ENCODE results near the gene ELFN2.

ELFN2 gene

DNA sequence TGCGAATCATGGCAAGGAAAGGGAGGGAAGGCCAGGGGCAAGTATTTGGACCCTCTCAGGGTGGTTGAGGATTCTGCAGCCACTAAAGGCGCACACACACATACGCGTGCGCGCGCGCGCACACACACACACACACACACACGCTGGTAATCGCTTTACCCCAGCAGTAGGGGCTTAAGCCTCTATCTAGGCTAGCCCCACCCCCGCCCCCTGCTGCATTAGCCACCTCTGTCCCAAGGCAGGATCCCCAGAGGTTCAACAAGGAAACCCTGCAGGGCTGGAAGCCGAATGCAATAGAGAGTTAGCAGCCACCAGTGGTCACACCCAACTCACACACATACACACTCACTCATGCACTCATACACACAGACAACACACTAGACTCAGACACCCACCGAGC is 28.6 kb upstream of the ELFN2 start:
- no peak for DNase-seq (ENCODE audit: low read depth)

DNA sequence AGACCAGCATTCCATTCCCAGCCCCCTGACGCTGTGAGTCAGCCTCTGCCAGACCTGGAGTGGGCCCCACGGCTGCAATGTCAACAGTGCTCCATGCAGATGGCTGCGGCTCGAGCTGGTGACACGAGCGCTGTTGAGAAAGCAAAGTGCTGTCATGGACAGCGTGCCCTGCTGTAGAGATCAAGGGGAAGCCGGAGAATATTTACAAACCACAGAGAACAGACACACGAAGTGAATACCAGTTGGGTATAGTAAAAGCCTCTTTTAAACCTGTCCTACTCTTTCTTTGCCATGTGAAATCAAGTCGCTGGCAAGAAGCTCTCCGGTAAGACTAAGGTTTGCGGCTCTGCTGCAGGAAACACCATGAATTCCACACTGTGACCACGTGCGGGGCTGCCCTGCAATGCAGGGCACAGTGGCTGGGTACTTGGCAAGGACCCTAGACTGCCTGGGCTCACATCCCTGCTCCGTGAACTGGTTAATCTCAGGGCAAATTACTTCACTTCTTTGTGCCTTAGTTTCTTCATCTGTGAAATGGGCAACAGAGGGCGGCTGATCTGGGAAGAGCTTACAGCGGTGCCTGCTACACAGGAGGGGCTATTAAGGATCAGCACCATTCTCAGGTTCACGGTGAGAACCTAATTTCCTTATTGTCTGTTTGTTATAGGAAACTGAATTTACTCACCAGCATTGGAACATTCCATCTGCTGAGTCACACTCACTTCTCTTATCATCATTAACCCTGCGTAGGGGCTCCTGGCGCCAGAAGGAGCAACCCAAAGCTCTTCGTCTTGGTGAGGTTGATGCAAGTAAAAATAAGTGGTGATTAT is 27.8 kb upstream of the ELFN2 start:
- no peak for DNase-seq (ENCODE audit: low read depth)

DNA sequence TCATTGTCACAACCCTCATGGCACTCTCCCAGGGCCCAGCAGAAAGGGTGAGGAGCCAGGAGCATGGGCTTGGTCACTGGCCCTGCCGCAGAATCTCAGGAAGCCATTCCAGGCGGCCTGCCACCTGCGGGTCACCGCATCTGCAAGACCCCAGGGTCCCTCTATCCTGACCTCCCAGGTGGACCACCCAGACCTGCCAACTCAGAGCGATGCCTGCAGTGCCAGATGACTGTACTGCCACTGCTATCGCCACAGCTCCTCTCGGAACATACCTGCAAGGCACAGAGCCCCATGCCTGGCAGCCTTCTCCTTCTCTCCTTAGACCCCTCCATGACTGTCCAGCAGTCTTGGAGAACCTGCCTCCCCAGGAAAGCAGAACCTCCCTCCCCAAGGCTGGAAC is 26.4 kb upstream of the ELFN2 start:
- DNase-seq (ENCODE audit: low read depth), result no peak

DNA sequence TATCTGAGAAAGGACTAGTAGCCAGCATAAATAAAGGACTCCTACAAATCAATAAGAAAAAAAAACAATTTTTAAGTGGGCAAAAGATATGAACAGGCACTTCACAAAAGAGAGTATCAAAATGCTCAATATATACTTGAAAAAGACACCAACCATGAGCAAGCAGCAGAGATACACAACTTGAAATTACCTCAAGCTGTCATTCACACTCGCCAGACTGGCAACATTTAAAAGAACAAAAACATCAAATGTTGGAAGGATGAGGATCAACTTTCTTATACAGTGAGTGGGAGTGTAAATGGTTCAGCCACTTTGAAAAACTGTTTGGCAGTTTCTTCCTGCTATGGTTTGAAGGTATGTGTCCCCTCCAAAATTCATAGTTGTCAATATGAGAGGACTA is 23.9 kb upstream of the ELFN2 start:
- no peak for DNase-seq (ENCODE audit: low read depth)

DNA sequence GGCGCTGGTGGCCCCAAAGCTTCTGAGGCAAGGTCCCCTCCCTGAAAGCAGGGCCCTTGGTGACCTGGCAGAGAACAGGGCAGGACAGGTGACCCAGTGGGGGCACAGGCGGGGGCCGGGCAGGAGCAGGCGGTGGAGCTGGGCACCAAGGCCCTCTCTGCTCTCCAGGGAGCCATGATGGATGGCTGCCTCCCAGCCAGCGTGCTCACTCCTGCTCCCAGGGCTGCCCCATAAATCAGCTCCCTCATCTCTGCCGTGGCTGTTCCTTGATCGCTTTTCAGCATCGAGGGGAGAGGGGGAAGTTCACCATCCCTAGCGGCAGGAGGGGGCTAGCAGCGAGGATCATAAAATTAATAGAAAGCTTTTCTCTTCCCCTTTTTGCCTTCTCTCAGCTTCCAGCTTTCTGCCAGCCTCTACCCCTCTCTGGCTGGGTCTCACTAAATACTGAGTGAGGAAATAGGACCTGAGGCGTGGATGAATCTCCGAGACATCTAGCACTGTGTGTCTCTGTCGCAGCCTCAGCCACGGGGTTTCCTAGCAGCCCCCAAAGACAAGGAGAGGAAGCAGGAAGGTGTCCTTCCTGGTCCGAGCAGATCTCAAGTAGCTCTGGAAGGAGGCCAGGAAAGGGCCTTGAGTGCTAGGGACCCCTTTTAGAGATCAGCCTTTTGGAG is 22.2 kb upstream of the ELFN2 start:
- DNase-seq (ENCODE audit: low read depth), result no peak

DNA sequence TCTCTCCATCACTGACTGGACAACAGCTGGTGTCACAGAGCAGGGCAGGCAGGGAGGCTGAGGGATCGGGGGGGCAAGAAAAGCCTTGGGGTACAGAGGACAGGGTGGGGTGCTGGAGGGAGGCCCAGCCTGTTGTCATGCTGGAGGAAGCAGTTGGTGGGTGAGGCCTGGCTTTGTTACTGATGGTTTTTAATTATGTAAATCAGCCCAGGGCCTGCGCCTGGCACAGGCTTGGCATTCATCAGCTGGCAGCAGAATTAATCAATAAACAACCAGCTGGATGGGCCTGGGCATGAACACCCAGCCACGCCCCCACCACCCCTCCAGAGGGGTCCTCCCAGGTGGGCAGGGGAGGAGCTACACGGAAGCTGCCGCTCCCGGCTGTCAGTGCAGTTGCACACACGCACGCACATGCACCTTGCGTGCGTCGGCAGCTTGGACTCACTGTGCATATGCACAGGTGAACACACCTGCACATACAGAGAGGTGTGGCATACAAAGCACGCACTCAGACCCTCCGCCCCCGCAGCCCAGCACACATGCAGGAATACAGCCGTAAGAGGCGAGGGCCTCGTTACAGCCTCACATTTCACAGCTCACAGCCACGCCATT is 21.3 kb upstream of the ELFN2 start:
- no peak for DNase-seq (ENCODE audit: low read depth)

DNA sequence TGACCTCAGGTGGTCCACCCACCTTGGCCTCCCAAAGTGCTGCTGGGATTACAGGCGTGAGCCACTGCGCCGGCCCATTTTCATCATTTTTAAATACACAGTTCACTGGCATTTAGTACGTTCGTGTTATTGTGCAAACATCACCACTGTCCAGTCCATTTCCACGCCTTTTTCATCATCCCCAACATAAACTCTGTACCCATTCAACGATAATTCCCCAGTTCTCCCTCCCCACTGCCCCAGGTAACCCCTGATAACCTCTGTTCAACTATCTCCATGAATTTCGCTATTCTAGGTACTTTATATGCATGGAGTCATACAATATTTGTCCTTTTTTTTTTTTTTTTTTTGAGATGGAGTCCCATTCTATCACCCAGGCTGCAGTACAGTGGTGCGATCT is 18.2 kb upstream of the ELFN2 start:
- no peak for DNase-seq (ENCODE audit: low read depth)

DNA sequence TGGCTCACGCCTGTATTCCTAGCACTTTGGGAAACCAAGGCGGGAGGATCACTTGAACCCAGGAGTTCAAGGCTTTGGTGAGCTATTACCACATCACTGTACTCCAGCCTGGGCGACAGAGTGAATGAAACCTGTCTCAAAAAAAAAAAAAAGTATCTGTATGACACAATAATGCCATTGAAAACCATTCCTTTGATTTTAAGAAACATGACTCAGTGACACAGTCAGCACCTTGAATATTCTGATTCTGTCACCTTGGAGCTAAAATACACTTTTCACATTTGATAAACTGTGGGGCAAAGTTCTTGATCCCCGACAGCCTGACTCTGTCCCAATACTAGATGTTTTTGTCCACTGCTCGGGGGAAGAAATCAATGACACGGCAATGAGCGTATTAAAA is 16.7 kb upstream of the ELFN2 start:
- DNase-seq (ENCODE audit: low read depth), result no peak

DNA sequence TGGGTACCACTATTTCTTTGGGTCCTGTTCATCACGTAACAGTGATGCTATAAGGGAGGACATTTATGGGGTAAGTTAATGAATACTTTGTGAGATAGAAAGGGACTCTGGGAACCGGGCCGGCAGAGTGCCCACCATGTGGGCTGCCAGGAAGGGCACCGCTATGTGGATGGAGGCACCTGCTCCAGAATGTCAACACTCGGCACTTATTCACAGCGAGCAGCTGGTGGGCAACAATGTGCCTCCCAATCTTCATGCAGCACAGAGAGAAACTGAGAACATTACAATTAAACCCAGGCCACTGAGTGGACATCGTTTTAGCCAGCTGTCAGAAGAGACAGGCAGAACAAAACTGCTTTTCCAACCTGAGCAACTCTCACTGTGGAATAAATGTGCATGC is 15.8 kb upstream of the ELFN2 start:
- DNase-seq (ENCODE audit: low read depth), result no peak

DNA sequence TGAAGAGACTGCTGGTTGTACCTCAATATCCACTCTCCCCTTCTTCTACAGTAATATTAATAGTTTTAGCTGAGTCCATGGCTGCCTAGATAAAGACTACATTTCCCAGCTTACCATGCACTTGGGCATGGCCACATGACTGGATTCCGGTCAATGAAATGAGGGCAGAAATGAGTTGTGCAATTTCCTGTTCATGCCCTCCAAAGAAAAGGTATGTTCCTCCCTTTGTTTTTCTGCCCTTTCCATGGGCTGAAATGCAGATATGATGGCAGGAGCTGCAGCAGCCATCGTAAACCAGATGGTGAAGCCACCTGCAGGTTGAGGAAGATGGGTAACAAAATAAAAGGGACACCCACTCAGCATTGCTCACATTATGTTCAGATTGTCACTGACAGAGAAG is 15.3 kb upstream of the ELFN2 start:
- no peak for DNase-seq (ENCODE audit: low read depth)

DNA sequence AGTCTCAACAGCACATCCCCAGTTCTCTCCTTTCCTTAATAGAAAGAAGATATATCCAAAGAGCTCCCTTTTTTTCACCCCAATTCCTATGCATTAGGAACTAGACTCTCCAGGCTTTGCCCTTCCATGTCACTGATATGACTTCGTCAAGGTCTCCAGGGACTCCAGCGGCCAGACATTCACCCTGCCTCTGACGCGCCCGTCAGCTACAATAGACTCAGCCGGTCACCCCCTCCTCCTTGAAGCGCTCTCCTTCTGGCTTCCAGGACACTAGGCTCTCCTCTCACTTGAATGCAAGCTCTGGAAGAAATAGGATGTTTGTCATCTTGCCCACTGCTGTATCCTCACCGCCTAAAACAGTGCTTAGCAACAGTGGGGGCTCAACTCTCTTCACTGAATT is 14.9 kb upstream of the ELFN2 start:
- no peak for DNase-seq (ENCODE audit: low read depth)

DNA sequence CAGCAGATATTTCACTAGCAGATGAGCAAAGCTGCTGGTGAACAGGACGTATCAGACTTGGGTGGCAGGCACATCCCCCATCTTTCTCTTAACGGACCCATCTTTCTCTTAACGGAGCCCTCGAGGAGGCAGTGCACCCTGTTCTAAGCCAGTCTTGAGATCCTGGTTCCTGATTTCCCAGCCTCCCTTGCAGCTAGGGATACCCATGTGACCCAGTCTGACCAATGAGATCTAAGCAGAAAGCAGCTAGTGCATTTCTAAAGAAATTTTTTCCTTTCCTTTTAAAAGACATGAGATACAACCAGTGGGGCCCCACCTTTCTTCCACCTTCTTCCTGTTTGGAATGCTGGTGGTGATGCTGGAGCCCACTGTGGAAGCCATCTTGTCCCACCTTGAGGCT is 13.6 kb upstream of the ELFN2 start:
- no peak for DNase-seq (ENCODE audit: low read depth)

DNA sequence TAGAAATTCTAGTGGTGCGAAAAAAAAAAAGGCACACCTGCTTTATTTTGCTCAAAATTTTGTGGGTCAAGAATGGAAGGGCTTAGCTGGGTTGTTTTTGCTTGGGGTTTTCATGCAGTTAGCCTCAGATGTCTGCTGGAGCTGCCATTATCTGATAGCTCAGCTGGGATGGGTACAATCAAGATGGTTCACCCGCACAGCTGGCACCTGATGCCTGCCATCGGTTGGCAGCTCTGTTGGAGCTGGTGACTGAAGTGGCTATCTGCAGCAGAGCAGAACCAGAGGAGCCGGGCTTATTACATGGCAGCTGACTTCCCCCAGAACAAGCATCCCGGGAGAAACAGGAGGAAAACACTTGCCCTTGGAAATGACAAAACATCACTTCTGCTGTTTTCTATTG is 12.1 kb upstream of the ELFN2 start:
- no peak for DNase-seq (ENCODE audit: low read depth)

DNA sequence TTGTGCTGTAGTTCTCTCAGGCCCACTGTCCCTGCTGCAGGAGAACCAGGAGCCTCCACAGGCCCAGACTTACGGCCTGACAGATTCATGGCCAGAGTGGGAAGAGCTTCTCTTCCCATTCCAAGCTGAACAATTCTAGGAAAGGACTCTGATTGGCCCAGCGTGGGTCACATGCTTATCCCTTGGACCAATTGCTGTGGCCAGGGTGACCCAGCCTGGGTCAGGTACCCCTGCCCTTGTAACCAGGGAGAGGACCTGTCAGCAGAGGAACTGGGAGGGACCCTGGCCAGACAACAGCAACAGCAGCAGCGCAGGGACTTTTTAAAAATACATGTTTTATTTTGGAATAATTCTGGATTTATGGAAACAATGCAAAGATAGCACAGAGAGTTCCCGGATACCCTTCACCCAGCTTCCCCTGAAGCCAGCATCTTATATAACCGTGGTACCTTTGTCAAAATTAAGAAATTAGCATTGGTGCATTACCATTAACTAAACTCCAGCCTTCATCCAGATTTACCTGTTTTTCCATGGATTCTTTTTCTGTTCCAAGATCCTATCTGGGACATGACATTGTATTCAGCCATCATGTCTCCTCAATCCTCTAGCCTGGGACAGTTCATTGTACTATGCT is 8.8 kb upstream of the ELFN2 start:
- DNase-seq (ENCODE audit: low read depth), result no peak

DNA sequence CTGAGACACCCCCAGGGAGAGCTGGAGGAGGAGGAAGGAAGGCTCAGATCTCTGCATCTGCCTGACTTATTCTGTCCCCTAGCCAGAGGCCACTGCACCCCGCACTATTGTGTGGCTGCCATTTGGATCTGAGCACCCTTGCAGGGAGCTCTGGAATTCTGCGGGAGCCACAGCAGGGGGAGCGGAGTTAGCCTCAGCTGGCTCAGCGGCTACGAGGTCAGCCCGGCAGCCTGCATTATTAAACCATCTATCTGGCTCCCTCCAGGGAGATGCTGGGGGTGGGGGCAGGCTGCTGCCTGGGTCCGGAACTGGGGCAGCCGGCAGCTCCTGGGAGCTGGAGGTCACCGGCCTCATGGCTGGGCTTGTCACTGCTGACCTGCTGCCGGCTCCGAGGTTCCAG is 6.5 kb upstream of the ELFN2 start:
- DNase-seq (ENCODE audit: low read depth), result no peak

DNA sequence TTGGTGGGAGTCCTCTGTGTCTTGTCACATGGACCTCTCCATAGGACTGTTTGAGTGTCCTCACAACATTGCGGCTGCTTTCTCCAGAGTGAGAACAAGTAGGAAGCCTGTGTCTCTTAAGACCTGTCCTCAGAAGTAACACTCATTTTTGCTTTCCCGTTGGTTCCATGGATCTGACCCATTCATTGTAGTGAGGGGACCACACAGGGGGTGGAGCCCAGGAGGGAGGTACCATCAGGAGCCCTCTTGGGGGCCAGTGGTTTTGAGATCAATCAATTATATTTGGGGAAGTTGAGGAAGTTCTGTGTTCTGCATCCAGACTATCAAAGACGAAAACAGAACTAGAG is 5.4 kb upstream of the ELFN2 start:
- DNase-seq (ENCODE audit: low read depth), result no peak

DNA sequence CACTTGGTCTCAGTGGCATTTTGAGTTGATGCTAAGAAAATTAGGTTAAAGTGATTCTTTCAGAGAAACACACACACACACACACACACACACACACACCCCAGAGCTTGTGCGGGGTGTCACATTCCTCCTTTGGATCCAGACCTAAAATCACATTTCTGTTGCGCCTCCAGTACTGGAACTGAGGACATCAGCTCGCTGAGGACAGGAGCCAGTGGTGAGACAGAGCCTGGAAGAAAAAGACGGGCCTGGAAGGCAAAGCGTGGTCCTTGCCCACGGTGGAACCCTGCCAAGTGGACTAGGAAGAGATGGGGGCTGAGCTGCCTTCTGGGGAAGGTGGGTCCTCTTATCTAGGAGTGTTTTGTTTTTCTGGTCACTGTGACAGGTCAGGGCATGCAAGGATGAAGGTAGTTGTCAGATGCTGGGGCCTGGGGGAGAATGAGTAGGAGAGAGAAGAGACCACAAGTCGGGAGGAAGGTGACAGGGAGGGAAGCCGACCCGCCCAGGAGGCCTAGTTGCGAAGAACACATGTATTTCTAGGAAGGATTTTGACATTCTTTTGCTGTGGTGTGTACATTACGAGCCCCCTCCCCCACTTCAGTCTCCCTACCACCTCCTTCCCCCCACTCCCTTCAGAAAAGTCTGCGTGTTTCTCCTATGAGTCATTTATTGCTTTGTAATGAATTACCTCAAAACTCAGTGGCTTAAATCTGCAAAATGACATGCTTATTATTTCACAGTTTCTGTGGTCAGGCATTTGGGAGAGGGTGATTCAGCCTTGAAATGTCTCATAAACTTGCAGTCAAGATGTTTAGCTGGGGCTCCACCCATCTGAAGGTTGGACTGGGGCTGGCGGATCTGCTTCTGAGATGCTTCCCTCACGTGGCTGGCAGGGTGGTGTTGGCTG is 4.8 kb upstream of the ELFN2 start:
- peak; percentile 20 for DNase-seq (ENCODE audit: low read depth)

DNA sequence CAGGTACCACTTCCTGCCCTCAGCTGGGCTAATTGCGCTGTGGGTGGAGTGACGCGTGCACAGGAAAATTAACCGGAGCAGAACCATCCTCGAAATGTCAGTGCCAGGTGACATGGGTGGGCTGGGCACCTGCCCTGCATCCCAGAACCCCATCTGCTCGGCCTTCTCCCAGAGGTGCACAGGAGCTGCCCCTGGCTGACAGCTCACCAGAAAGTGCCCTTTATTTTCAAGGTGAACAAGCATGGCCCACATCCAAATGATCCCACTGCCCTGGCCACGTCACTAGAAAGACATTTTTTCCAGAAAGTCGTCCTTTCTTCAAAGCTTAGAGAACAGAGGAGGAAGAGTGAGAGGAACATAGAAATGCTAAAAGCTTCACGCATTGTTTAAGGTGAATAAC is 4.1 kb upstream of the ELFN2 start:
- DNase-seq (ENCODE audit: low read depth), result no peak

DNA sequence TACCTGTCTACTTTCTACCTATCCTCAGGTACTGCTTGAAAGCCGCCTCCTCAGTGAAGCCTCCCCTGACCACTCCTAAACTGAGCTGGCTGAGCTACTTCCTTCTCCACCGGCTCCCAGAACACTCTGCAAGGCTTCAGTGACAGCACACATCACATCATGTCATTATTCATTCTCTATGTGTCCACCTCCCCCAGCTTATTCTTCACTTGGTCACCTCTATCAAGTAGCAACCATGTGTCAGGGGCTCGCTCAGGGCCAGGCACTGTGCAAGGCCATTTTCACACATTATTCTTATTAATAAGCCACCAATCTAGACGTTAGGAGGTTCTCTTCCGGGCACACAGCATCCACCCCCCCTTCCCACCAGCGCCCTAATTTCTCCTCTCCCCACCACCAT is 3.7 kb upstream of the ELFN2 start:
- DNase-seq (ENCODE audit: low read depth), result no peak

DNA sequence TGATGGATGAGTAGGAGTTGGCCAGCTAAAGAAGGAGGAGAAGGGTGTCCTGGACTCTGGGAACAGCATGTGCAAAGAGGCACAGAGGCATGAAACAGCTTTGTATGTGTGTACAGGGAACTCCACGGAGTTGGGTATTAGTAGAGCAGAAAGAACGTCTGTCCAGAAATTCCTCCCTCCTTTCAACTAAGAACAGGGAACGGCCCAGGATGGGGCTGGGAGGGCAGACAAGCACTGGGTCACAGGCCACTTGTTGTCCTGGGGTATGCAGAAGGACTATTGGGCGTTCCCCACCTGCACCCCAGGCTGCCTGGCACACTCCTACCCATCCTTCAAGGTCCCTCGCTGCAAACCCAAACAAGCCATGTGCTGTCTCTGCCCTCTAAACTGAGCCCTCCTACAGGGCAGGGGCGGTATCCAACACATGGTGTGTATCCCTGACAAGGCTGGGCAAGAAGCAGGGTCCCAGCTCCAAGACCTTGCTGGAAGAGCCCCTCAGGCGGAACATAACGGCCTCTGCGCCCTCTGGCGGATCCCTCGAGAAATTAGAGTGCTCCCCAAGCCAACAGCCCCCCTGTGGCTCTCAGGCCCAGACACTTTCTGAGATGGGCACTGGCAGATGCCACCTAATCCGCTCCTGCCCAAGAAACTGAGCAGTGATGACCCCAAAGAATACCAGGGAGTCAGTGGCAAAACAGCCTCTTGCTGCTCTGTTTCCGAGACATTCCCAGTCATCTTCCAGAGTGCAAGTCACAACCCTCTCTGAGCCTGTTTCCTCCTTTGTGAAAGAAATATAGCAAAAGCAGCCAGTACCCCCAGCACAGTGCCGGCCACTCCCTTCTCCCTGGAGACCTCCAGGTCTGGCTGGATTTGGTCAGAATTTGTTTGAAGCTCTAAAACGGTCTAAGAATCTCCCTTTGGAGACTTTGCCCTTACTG is 1.6 kb upstream of the ELFN2 start:
- peak; percentile 34 for DNase-seq (ENCODE audit: low read depth)

All from activated T-helper 9 cell treated with anti-CD3 and anti-CD28 coated beads, Interleukin-2, amount 50 U/mL, for 16 hours (primary cell).